DND-41 (cell line): ENCODE results near the gene BRI3BP.

Experiments
- CTCF ChIP-seq: IDR thresholded peaks from 2 replicates; pipeline ENCODE4 v1.5.1; 2012; ENCODE audit warnings: borderline replicate concordance, low read length, moderate library complexity, mild to moderate bottlenecking; ENCODE audit not compliant: poor library complexity, severe bottlenecking; ENCODE audit errors: extremely low read depth
- EZH2 ChIP-seq: IDR thresholded peaks from 3 replicates; pipeline ENCODE4 v1.6.1; 2012; ENCODE audit warnings: borderline replicate concordance, low read depth, mild to moderate bottlenecking, moderate library complexity, low read length, inconsistent platforms; ENCODE audit not compliant: severe bottlenecking

GRCh38 chr12:125015680-125016310, 22.4 kb downstream of the BRI3BP start:
- TF ChIP-seq CTCF (no peak), EZH2 (no peak)
